DMS114 treated with DMSO at 0.1 percent for 48 hours (cell line): ENCODE data around the gene PGAP2.
"Not testable (repeated sequence)": the region's sequence is repeated elsewhere in the genome, so short reads cannot be mapped to it uniquely, and the experiment has no call there.

Experiments
- DNase-seq: peaks from one replicate; lab custom pipeline; 2025; ENCODE audit not compliant: unreplicated experiment; lab: John Stamatoyannopoulos, UW

The PGAP2 gene

GRCh38 chr11:3854977-3855807 lies 46.8 kb downstream of the PGAP2 start, which contains the start of gene STIM1:
Gene STIM1, plus strand, starts transcription at chr11:3855664. Its CDS starts 607 bp downstream, at chr11:3856271.
- DNase-seq = peak; percentile 74

- DNase-seq = no peak
Measured at GRCh38 chr11:3855808-3856491, 47.6 kb downstream of the PGAP2 start.

- no peak for DNase-seq
Measured at GRCh38 chr11:3856856-3857553, 48.6 kb downstream of the PGAP2 start.

GRCh38 chr11:3857628-3858027 lies 49.3 kb downstream of the PGAP2 start:
- DNase-seq = no peak

- no peak for DNase-seq
Measured at GRCh38 chr11:3859373-3859881, 51.1 kb downstream of the PGAP2 start.

- no peak for DNase-seq
Measured at GRCh38 chr11:3860375-3860774, 52.0 kb downstream of the PGAP2 start.

- not testable (repeated sequence) for DNase-seq
Measured at GRCh38 chr11:3860898-3861393, 52.6 kb downstream of the PGAP2 start.

GRCh38 chr11:3861683-3862082 lies 53.3 kb downstream of the PGAP2 start:
- DNase-seq = no peak

GRCh38 chr11:3865388-3866193 lies 57.2 kb downstream of the PGAP2 start:
- no peak for DNase-seq

- DNase-seq = no peak
Measured at GRCh38 chr11:3866206-3866605, 57.8 kb downstream of the PGAP2 start.

GRCh38 chr11:3866836-3867208 lies 58.5 kb downstream of the PGAP2 start:
- DNase-seq = no peak

- no peak for DNase-seq
Measured at GRCh38 chr11:3867209-3868091, 59.1 kb downstream of the PGAP2 start.

GRCh38 chr11:3873712-3874349 lies 65.5 kb downstream of the PGAP2 start:
- no peak for DNase-seq
